CD4-positive, alpha-beta T cell (primary cell): ENCODE results near the gene SNX7. TPM values are rescaled to one million over a fixed set of nuclear protein-coding genes. Genes with fewer than 3 reads are reported as not detected.

Experiments used
- ATAC-seq: fragments of 200-7000 bp; cut with Tn5 transposase; one replicate; pipeline ENCODE4 v1.10.0; 2022; ENCODE audit warnings: mild to moderate bottlenecking; ENCODE audit not compliant: poor library complexity
- CTCF ChIA-PET: fragments of 350-600 bp; sonication (Branson Sonifier 250); formaldehyde crosslinking; loops from one replicate; lab custom pipeline; 2021; ENCODE audit warnings: antibody characterized with exemption, inconsistent platforms; lab: Charles Lee
- POLR2A ChIA-PET: fragments of 350-600 bp; sonication (Branson Sonifier 250); formaldehyde crosslinking; loops from one replicate; lab custom pipeline; 2021; ENCODE audit warnings: antibody characterized with exemption, inconsistent platforms; lab: Charles Lee
- DNase-seq, 14 experiments: peaks; one replicate each; pipeline ENCODE4 v3.0.0-alpha.2; 2013 to 2020; ENCODE audit warnings: mixed read lengths in 2 of 14
- H3K27ac ChIP-seq, 2 donors: one replicate each; pipeline versions ENCODE4 v1.5.1 to v1.7.0; 2013; ENCODE audit warnings: low read length in 2 of 2, low read depth in 1 of 2, mild to moderate bottlenecking in 1 of 2
- H3K27me3 ChIP-seq, 2 experiments: 1 replicate in 1 of 2; 2 replicates in 1 of 2; pipeline versions ENCODE4 v1.6.1 to v1.7.0; 2013; ENCODE audit warnings: low read length in 2 of 2, control low read depth in 1 of 2, mild to moderate bottlenecking in 1 of 2, moderate library complexity in 1 of 2; ENCODE audit not compliant: insufficient read depth in 2 of 2, control insufficient read depth in 1 of 2
- H3K36me3 ChIP-seq: one replicate; pipeline ENCODE4 v1.6.1; 2013; ENCODE audit warnings: low read length, control low read depth; ENCODE audit not compliant: insufficient read depth
- H3K4me1 ChIP-seq: one replicate; pipeline ENCODE4 v1.6.1; 2013; ENCODE audit warnings: low read length, control low read depth; ENCODE audit not compliant: insufficient read depth
- H3K4me3 ChIP-seq: one replicate; pipeline ENCODE4 v1.5.1; 2013; ENCODE audit warnings: mild to moderate bottlenecking, low read length, moderate library complexity
- H3K9me3 ChIP-seq, 2 experiments: 1 replicate in 1 of 2; 2 replicates in 1 of 2; pipeline versions ENCODE4 v1.6.1 to v1.7.0; 2013; ENCODE audit warnings: low read length in 2 of 2, mild to moderate bottlenecking in 2 of 2, control low read depth in 1 of 2, moderate library complexity in 1 of 2; ENCODE audit not compliant: control insufficient read depth in 1 of 2, insufficient read depth in 1 of 2
- H3K27ac Mint-ChIP-seq: one replicate; pipeline ENCODE4 v1.8.0; 2020; ENCODE audit warnings: mixed read lengths
- H3K27me3 Mint-ChIP-seq: one replicate; pipeline ENCODE4 v1.8.0; 2021; ENCODE audit warnings: mixed read lengths
- H3K36me3 Mint-ChIP-seq: one replicate; pipeline ENCODE4 v1.8.0; 2021; ENCODE audit warnings: low read depth, mixed read lengths
- H3K4me1 Mint-ChIP-seq: one replicate; pipeline ENCODE4 v1.8.0; 2021; ENCODE audit warnings: low read depth, mixed read lengths
- H3K4me3 Mint-ChIP-seq: one replicate; pipeline ENCODE4 v1.8.0; 2020; ENCODE audit warnings: mild to moderate bottlenecking, mixed read lengths
- H3K9me3 Mint-ChIP-seq: one replicate; pipeline ENCODE4 v1.8.0; 2020; ENCODE audit warnings: mixed read lengths
- intact Hi-C, 2 experiments: fragments of 100-400 bp; cut with DNase I in 1 of 2; cut with micrococcal nuclease in 1 of 2; formaldehyde crosslinking; loops; one replicate each; pipeline versions ENCODE4 v1.15.1 to v1.9.0; 2023 to 2025; cut with DNase I, micrococcal nuclease
- total RNA-seq, 174 experiments: library from RNA in 2 of 174; stranded (reverse) in 2 of 174; gene quantifications; one replicate each; pipeline ENCODE4 v1.2.3 and lab custom pipeline; 2021 to 2026
- TF ChIP-seq, protein P1 (sequence below): fragments of 200-600 bp; IDR thresholded peaks from one replicate; pipeline ENCODE4 v1.8.0; 2022; ENCODE audit warnings: antibody characterized with exemption, mild to moderate bottlenecking

The SNX7 gene
- total RNA-seq, 2 experiments from 2014 or later, result not detected

DNA sequence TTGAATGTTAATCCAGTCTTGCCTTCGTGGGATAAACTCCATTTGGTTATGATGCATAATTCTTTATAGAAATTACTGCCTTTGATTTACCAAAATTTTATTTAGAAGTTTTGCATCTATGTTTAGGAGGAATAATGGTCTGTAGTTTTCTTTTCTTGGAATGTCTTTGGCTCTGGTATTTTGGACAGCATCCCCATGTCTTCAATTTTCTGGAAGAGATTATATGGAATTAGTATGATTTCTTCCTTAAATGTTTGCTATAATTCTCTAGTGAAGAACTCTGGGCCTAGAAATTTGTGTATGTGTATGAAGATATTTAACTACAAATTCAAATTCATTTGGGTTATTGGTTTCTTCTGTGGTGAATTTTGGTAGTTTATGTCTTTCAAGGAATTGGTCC is 92.7 kb downstream of the SNX7 start:
- H3K4me1 Mint-ChIP-seq, result no peaks in the 10 kb centered on the region
- POLR2A ChIA-PET, result no interaction called here
- Histone ChIP-seq H3K4me3 (no peak overlapping the region), H3K27me3 (no peaks in the 10 kb centered on the region), H3K4me1 (no peaks in the 10 kb centered on the region), H3K36me3 (no peaks in the 10 kb centered on the region), H3K27ac (no peak overlapping the region), H3K9me3 (no peaks in the 10 kb centered on the region)
- intact Hi-C loops, result no loop called here
- no peaks in the 10 kb centered on the region for H3K9me3 Mint-ChIP-seq
- no peaks in the 10 kb centered on the region for H3K27me3 Mint-ChIP-seq
- H3K27ac Mint-ChIP-seq, result no peak overlapping the region
- CTCF ChIA-PET, result no interaction called here
- H3K4me3 Mint-ChIP-seq, result no peak overlapping the region
- TF ChIP-seq, protein P1, sequence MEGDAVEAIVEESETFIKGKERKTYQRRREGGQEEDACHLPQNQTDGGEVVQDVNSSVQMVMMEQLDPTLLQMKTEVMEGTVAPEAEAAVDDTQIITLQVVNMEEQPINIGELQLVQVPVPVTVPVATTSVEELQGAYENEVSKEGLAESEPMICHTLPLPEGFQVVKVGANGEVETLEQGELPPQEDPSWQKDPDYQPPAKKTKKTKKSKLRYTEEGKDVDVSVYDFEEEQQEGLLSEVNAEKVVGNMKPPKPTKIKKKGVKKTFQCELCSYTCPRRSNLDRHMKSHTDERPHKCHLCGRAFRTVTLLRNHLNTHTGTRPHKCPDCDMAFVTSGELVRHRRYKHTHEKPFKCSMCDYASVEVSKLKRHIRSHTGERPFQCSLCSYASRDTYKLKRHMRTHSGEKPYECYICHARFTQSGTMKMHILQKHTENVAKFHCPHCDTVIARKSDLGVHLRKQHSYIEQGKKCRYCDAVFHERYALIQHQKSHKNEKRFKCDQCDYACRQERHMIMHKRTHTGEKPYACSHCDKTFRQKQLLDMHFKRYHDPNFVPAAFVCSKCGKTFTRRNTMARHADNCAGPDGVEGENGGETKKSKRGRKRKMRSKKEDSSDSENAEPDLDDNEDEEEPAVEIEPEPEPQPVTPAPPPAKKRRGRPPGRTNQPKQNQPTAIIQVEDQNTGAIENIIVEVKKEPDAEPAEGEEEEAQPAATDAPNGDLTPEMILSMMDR, result no peak
- DNase-seq (no peak), ATAC-seq (no peak)
- no peaks in the 10 kb centered on the region for H3K36me3 Mint-ChIP-seq

DNA sequence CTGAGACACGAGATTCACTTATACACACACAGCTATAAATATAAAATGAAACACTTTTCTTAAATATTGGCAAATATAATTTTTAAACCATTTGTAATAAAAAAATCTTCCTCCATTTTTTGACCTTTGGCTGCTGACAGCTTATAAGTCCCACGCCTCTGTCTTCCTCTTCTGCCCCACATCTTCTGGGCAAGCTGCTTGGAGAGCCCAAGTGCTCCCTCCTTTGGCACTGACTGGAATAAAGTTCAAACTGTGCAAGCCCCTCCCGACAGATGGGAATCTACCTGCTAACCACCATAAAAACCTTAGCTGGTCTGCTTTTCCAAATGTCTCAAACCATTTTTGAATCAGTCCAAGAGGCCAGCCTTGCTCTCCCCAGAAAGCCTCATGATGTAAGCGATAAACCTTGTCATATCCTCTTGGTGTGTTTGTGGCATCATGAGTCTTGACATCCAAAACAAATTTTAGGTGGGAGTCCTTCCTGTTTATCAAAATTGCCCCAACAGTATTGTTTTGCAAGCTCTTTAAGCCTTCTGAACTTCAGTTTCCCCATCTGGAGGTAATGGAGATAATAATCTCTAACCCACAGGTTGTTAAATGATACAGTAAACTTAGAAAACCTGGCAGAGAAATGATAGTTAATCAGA is 99.8 kb downstream of the SNX7 start:
- POLR2A ChIA-PET, result no interaction called here
- no peaks in the 10 kb centered on the region for H3K36me3 ChIP-seq
- intact Hi-C loops, result no loop called here
- no peaks in the 10 kb centered on the region for H3K4me1 ChIP-seq
- no peak overlapping the region for H3K27ac Mint-ChIP-seq
- no peaks in the 10 kb centered on the region for H3K9me3 Mint-ChIP-seq
- H3K27ac ChIP-seq, result no peak overlapping the region
- DNase-seq (peak in 1 of 14 experiments; percentile 5), ATAC-seq (no peak)
- no peaks in the 10 kb centered on the region for H3K27me3 Mint-ChIP-seq
- TF ChIP-seq, protein P1, result no peak
- CTCF ChIA-PET, result no interaction called here
- H3K27me3 ChIP-seq, result no peaks in the 10 kb centered on the region
- no peaks in the 10 kb centered on the region for H3K4me1 Mint-ChIP-seq
- H3K36me3 Mint-ChIP-seq, result no peaks in the 10 kb centered on the region
- no peaks in the 10 kb centered on the region for H3K9me3 ChIP-seq
- H3K4me3 Mint-ChIP-seq, result no peak overlapping the region
- H3K4me3 ChIP-seq, result no peak overlapping the region

DNA sequence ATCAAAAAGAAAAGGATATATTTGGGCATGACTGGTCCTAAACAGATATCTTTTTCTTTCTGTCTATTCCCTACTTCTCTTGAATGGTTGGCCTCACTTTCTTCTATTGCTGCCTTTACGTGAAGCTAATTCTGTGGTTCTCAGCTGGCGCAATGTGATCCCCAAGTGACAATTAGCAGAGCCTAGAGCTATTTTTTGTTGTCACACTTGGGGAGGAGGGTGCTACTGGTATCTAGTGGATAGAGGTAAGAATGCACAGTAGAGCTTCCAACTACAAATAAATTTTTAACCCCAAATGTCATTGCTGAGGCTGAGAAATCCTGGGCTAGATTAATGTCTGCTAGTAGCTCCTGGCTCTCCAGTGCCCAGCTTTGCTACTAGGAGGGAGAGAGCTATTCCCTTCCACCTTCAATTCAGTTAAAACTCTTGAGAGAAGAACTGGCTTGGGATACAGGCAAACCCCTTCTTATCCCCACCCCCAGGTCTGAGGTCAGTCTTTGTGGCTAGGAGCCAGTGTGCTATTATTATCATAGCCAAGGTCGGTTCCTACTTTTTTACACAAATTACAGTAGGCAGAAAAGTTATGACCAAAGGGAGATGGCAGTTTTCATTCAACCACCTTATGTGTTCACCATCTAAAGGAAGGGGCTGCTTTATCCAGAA is 102.1 kb downstream of the SNX7 start:
- ChIA-PET CTCF (no interaction called here), POLR2A (no interaction called here)
- H3K4me3 Mint-ChIP-seq, result no peak overlapping the region
- Histone ChIP-seq H3K4me3 (no peak overlapping the region), H3K9me3 (no peaks in the 10 kb centered on the region), H3K36me3 (no peaks in the 10 kb centered on the region), H3K4me1 (no peaks in the 10 kb centered on the region), H3K27me3 (no peaks in the 10 kb centered on the region), H3K27ac (no peak overlapping the region)
- TF ChIP-seq, protein P1, result no peak
- H3K27me3 Mint-ChIP-seq, result no peaks in the 10 kb centered on the region
- DNase-seq (no peak), ATAC-seq (no peak)
- H3K9me3 Mint-ChIP-seq, result no peaks in the 10 kb centered on the region
- intact Hi-C loops, result no loop called here
- H3K4me1 Mint-ChIP-seq, result no peaks in the 10 kb centered on the region
- no peaks in the 10 kb centered on the region for H3K36me3 Mint-ChIP-seq
- no peak overlapping the region for H3K27ac Mint-ChIP-seq
